Suprapubic skin (tissue), 3 donors: ENCODE measurements around the gene DCPS.

Source experiments
- CTCF ChIP-seq, 2 donors: fragments of 200-600 bp in 1 of 2; fragments of 450-650 bp in 1 of 2; sonication (generic) in 1 of 2; IDR thresholded peaks; one replicate each; pipeline ENCODE4 v1.5.1; 2016 to 2019; ENCODE audit warnings: antibody characterized with exemption in 2 of 2, mild to moderate bottlenecking in 1 of 2, moderate library complexity in 1 of 2
- POLR2AphosphoS5 ChIP-seq, 3 donors: sonication (generic); formaldehyde crosslinking; IDR thresholded peaks; one replicate each; pipeline ENCODE4 v1.6.1; 2017; ENCODE audit warnings: antibody characterized with exemption in 3 of 3

- no peak for TF ChIP-seq POLR2AphosphoS5 (IDR thresholded peaks at IDR 0.05)
- no peak for TF ChIP-seq CTCF (IDR thresholded peaks at IDR 0.05)
Observed at GRCh38 chr11:126341760-126342161, 37.9 kb downstream of the DCPS start.
